Neural cell (in vitro differentiated cells): ENCODE measurements around the gene STIM2. TPM values are rescaled to one million over a fixed set of nuclear protein-coding genes. Genes with fewer than 3 reads are reported as not detected.

Source experiments
- H2AFZ ChIP-seq: fragments of 200-600, 300-800 bp; sonication (generic), shearing (Covaris generic); 2 replicates; pipeline ENCODE4 v1.6.0; 2014; ENCODE audit warnings: low read depth, mild to moderate bottlenecking, antibody characterized with exemption, low read length, moderate library complexity
- H3F3A ChIP-seq: fragments of 200-600 bp; shearing (Covaris generic); 2 replicates; pipeline ENCODE4 v1.6.1; 2016; ENCODE audit warnings: mild to moderate bottlenecking, moderate library complexity, mixed read lengths, antibody characterized with exemption, low read length; ENCODE audit not compliant: insufficient read depth, poor library complexity, severe bottlenecking
- H3K27ac ChIP-seq: fragments of 200-600, 300-800 bp; sonication (generic), shearing (Covaris generic); 2 replicates; pipeline ENCODE4 v1.5.1; 2014; ENCODE audit warnings: mild to moderate bottlenecking, low read length, moderate library complexity
- H3K27me3 ChIP-seq: fragments of 300-800, 200-600 bp; sonication (generic), shearing (Covaris generic); 2 replicates; pipeline ENCODE4 v1.6.0; 2014; ENCODE audit warnings: mild to moderate bottlenecking, low read depth, low read length, moderate library complexity; ENCODE audit not compliant: insufficient read depth
- H3K36me3 ChIP-seq: fragments of 300-800, 200-600 bp; sonication (generic), shearing (Covaris generic); 2 replicates; pipeline ENCODE4 v1.5.1; 2014; ENCODE audit warnings: mild to moderate bottlenecking, antibody characterized with exemption, low read length, moderate library complexity; ENCODE audit not compliant: insufficient read depth
- H3K4me2 ChIP-seq: fragments of 300-800, 200-600 bp; sonication (generic), shearing (Covaris generic); 2 replicates; pipeline ENCODE4 v1.6.0; 2014; ENCODE audit warnings: mild to moderate bottlenecking, low read length
- H3K4me3 ChIP-seq: fragments of 300-800, 200-600 bp; sonication (generic), shearing (Covaris generic); 2 replicates; pipeline ENCODE4 v1.5.1; 2014; ENCODE audit warnings: mild to moderate bottlenecking, low read length, moderate library complexity
- H3K79me2 ChIP-seq: fragments of 200-600 bp; shearing (Covaris generic); replicated peaks from 2 replicates; pipeline ENCODE4 v1.6.0; 2014; ENCODE audit warnings: mild to moderate bottlenecking, low read length, moderate library complexity; ENCODE audit not compliant: insufficient read depth
- H3K9ac ChIP-seq: fragments of 300-800, 200-600 bp; sonication (generic), shearing (Covaris generic); 2 replicates; pipeline ENCODE4 v1.6.1; 2016; ENCODE audit warnings: mild to moderate bottlenecking, low read length, mixed read lengths
- H3K9me2 ChIP-seq: fragments of 200-600 bp; shearing (Covaris generic); 2 replicates; pipeline ENCODE4 v1.6.1; 2016; ENCODE audit warnings: mild to moderate bottlenecking, low read length, mixed read lengths; ENCODE audit not compliant: insufficient read depth
- H3K9me3 ChIP-seq: fragments of 200-600, 300-800 bp; sonication (generic), shearing (Covaris generic); 2 replicates; pipeline ENCODE4 v1.6.1; 2016; ENCODE audit warnings: mild to moderate bottlenecking, mixed run types, low read length, moderate library complexity, mixed read lengths
- H4K20me1 ChIP-seq: fragments of 200-600 bp; shearing (Covaris generic); 2 replicates; pipeline ENCODE4 v1.6.1; 2016; ENCODE audit warnings: mild to moderate bottlenecking, mixed run types; ENCODE audit not compliant: insufficient read depth
- CTCF ChIP-seq: fragments of 450-650 bp; IDR thresholded peaks from 2 replicates; pipeline ENCODE4 v1.5.1; 2014; ENCODE audit warnings: antibody characterized with exemption, mild to moderate bottlenecking, moderate library complexity; ENCODE audit not compliant: poor library complexity, severe bottlenecking
- EP300 ChIP-seq: fragments of 450-650 bp; conservative IDR thresholded peaks from 2 replicates; pipeline ENCODE4 v1.6.1; 2014; ENCODE audit warnings: antibody characterized with exemption, mild to moderate bottlenecking, moderate library complexity; ENCODE audit not compliant: poor library complexity, severe bottlenecking
- EZH2 ChIP-seq: fragments of 200-600, 300-800 bp; shearing (Covaris generic), sonication (generic); IDR thresholded peaks from 2 replicates; pipeline ENCODE4 v1.6.1; 2014; ENCODE audit warnings: antibody characterized with exemption, low read length, borderline replicate concordance, mild to moderate bottlenecking; ENCODE audit not compliant: insufficient read depth, poor library complexity, severe bottlenecking
- MXI1 ChIP-seq: fragments of 450-650 bp; conservative IDR thresholded peaks from 2 replicates; pipeline ENCODE4 v1.6.1; 2014; ENCODE audit warnings: antibody characterized with exemption, mild to moderate bottlenecking; ENCODE audit not compliant: poor library complexity, severe bottlenecking
- POLR2AphosphoS5 ChIP-seq: IDR thresholded peaks from 2 replicates; pipeline ENCODE4 v1.6.1; 2012
- RAD21 ChIP-seq: fragments of 450-650 bp; conservative IDR thresholded peaks from 2 replicates; pipeline ENCODE4 v1.6.1; 2014; ENCODE audit warnings: antibody characterized with exemption, mild to moderate bottlenecking, moderate library complexity
- SMC3 ChIP-seq: fragments of 450-650 bp; conservative IDR thresholded peaks from 2 replicates; pipeline ENCODE4 v1.6.1; 2014; ENCODE audit warnings: antibody characterized with exemption, mild to moderate bottlenecking, moderate library complexity; ENCODE audit not compliant: poor library complexity
- TAF1 ChIP-seq: IDR thresholded peaks from 2 replicates; pipeline ENCODE4 v1.6.1; 2012; ENCODE audit warnings: low read depth
- polyA plus RNA-seq: library from polyadenylated mRNA; depleted of rRNA; stranded (reverse); fragments of >200 nt; gene quantifications from 2 replicates; pipeline ENCODE4 v1.2.3, GENCODE V29; 2014
- TF ChIP-seq, protein P1 (sequence below): IDR thresholded peaks from 2 replicates; pipeline ENCODE4 v1.6.1; 2012; ENCODE audit warnings: borderline replicate concordance

STIM2 gene
- polyA plus RNA-seq, 1 donor from 2014 or later, result 25.3 TPM

DNA sequence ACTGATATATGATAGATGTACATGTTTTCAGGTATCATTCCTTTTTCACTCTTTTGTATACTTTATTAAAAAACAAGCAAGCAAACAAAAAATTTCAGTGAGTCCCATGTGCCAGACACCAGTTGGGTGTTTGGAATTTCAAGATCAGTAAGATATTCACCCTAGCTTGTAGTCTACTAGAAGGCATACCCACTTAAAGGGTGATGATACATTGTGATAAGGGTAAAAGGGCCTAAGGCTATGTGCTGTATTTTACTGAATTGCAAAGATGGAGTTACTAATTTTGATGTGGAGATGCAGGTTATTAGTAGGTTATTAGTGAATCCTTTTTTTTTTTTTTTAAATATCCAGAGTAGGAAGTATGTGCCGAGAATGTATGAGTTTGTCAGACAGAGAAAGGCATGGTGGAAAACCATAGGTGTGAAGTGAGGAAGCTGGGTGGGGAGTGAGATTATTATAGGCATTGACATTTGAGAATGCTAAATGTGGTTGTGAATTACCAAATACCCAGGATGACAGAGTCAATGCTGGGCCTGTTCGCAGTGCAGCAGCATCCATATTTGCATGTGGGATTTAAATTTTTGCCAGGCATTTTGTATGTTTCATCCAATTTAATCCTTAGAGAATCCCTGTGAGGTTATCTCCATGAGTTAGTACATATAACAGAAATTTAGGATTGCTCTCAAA, 10.1 kb downstream of the STIM2 start:
- Histone ChIP-seq H3K27me3 (no peaks in the 10 kb centered on the region), H2AFZ (no peak overlapping the region), H4K20me1 (no peaks in the 10 kb centered on the region), H3K9me2 (no peaks in the 10 kb centered on the region), H3K4me2 (no peak overlapping the region), H3K36me3 (no peaks in the 10 kb centered on the region), H3K4me3 (no peak overlapping the region), H3K27ac (no peak overlapping the region), H3F3A (no peaks in the 10 kb centered on the region), H3K9me3 (no peaks in the 10 kb centered on the region), H3K79me2 (peaks cover 27% of the 10 kb centered on the region), H3K9ac (no peak overlapping the region)
- TF ChIP-seq POLR2AphosphoS5 (no peak), EP300 (no peak), EZH2 (no peak), MXI1 (no peak), SMC3 (no peak), TAF1 (no peak)
- TF ChIP-seq, protein P1, sequence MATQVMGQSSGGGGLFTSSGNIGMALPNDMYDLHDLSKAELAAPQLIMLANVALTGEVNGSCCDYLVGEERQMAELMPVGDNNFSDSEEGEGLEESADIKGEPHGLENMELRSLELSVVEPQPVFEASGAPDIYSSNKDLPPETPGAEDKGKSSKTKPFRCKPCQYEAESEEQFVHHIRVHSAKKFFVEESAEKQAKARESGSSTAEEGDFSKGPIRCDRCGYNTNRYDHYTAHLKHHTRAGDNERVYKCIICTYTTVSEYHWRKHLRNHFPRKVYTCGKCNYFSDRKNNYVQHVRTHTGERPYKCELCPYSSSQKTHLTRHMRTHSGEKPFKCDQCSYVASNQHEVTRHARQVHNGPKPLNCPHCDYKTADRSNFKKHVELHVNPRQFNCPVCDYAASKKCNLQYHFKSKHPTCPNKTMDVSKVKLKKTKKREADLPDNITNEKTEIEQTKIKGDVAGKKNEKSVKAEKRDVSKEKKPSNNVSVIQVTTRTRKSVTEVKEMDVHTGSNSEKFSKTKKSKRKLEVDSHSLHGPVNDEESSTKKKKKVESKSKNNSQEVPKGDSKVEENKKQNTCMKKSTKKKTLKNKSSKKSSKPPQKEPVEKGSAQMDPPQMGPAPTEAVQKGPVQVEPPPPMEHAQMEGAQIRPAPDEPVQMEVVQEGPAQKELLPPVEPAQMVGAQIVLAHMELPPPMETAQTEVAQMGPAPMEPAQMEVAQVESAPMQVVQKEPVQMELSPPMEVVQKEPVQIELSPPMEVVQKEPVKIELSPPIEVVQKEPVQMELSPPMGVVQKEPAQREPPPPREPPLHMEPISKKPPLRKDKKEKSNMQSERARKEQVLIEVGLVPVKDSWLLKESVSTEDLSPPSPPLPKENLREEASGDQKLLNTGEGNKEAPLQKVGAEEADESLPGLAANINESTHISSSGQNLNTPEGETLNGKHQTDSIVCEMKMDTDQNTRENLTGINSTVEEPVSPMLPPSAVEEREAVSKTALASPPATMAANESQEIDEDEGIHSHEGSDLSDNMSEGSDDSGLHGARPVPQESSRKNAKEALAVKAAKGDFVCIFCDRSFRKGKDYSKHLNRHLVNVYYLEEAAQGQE, result no peak

GRCh38 chr4:26871611-26872010, 11.0 kb downstream of the STIM2 start:
- H3F3A ChIP-seq, result no peaks in the 10 kb centered on the region
- H3K79me2 ChIP-seq, result peaks cover 18% of the 10 kb centered on the region
- H3K9me2 ChIP-seq, result no peaks in the 10 kb centered on the region
- no peaks in the 10 kb centered on the region for H4K20me1 ChIP-seq
- H3K4me2 ChIP-seq, result no peak overlapping the region
- H3K36me3 ChIP-seq, result no peaks in the 10 kb centered on the region
- no peaks in the 10 kb centered on the region for H3K9me3 ChIP-seq
- H2AFZ ChIP-seq, result no peak overlapping the region
- no peak overlapping the region for H3K4me3 ChIP-seq
- no peaks in the 10 kb centered on the region for H3K27me3 ChIP-seq
- TF ChIP-seq SMC3 (no peak), EZH2 (no peak), TAF1 (no peak), EP300 (no peak), POLR2AphosphoS5 (no peak), RAD21 (no peak), MXI1 (no peak), CTCF (no peak)
- TF ChIP-seq, protein P1, result no peak
- no peak overlapping the region for H3K9ac ChIP-seq
- no peak overlapping the region for H3K27ac ChIP-seq
